Activated CD8-positive, alpha-beta memory T cell treated with anti-CD3 and anti-CD28 coated beads, Interleukin-2, amount 50 U/mL, for 4 hours (primary cell): ENCODE measurements around the gene COL6A2.
"Not testable (repeated sequence)": the region's sequence is repeated elsewhere in the genome, so short reads cannot be mapped to it uniquely, and the experiment has no call there.

Experiments used
- DNase-seq: peaks from one replicate; pipeline ENCODE4 v3.0.0-alpha.2; 2020

COL6A2 gene

GRCh38 chr21:46097336-46098293 is at the start of gene COL6A2:
Gene COL6A2, plus strand, starts transcription at chr21:46098112.
- peak; percentile 67 for DNase-seq

- DNase-seq: no peak
Observed at GRCh38 chr21:46048926-46049889, 48.7 kb upstream of the COL6A2 start.

- DNase-seq: no peak
Observed at GRCh38 chr21:46049890-46050667, 47.8 kb upstream of the COL6A2 start.

GRCh38 chr21:46050668-46051378 is 47.1 kb upstream of the COL6A2 start:
- DNase-seq: no peak

DNA sequence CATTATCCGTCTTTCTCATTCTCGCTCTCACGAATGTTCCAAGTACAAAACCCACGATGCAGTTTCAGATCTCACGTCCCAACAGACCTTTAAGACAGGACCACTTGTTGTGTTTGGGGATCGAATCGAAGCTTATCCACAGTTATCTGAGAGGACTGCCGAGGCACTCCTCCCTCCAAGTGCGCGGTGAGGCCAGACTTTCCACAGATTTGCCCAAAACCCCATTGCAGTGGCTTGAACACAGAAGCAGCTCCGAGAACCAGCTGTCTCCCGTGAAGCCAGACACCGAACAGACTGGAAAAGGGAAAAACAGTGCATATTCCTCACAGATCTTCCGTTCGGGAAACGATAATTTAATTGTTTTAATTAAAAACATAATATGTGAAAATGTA is 46.5 kb upstream of the COL6A2 start:
- no peak for DNase-seq

- no peak for DNase-seq
Observed at GRCh38 chr21:46051821-46052675, 45.9 kb upstream of the COL6A2 start.

DNA sequence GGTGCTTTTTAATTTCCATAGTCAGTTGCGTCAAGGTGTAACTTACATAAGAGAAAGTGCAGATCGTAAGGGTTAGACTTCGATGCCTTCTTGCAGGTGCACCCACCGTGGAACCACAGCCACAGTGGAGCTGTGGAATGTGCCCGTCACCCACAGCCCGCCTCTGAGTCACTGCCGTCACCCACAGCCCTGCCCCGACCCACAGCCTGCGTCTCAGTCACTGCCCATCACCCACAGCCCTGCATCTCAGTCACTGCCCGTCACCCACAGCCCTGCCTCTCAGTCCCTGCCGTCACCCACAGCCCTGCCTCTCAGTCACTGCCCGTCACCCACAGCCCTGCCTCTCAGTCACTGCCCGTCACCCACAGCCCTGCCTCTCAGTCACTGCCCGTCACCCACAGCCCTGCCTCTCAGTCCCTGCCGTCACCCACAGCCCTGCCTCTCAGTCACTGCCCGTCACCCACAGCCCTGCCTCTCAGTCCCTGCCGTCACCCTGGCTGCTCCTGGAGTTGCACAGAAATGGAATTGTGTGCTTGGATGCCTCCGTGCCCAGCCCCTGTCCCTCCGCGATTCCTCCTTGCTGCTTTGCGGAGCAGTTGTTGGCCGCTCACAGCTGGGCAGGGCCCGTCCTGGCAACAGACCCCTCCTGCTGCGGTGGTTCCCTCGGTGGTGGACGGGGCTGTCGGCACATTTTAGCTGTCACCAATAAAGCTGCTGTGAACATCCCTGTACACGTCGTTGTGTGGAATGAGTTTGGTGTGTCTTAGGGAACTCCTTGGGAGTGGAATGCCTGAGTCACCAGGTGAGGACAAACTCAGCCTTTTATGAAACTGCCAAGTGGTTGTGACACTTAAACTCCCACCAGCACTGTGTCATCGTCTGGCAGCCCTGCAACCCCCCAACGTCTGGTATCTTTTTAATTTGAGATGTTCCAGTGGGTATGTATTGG is 44.9 kb upstream of the COL6A2 start:
- peak; percentile 56 for DNase-seq

- no peak for DNase-seq
Observed at GRCh38 chr21:46054031-46054430, 43.9 kb upstream of the COL6A2 start.

GRCh38 chr21:46054451-46054881 is 43.4 kb upstream of the COL6A2 start:
- DNase-seq: no peak

DNA sequence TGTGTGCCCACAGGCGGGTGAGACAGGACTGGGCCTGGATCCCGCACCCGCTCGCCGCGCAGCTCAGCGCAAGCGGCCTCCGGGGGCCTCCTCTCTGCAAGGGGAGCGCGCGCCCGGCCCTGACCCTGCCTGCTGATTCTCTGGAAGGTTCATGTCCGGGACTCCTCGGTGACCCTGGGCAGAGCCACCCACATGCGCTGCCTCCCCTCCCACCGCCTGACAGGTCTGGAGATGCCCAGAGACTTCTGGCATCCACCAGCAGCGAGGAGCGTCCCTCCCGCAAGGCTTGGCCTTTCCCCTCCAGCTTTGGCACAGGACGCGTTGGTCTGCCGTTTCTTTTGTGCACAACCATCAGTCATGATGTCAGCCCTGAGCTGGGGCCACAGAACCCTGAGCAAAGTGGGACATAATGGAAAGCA is 42.0 kb upstream of the COL6A2 start:
- no peak for DNase-seq

DNA sequence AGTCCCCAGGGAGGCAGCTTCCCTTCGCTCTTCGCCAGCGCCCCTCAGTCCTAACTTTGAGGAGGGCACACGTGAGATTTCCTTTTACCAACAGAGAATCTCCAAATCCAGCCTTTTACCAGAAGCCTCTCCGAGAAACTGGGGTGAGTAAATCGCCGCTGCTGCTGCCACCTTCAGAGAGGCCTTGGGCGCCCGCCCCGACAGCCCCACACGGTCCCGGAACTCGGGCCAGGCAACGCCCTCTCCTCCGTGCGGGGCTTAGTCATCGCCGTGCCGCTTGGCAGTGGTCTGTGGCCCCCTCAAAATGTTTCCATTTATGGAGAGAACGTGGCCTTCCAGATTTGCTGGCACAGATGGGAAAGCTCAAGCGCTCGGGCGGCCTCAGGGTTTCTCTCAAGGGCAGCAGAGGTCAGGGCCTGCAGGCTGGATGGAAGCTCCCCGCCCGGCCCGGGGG is 41.4 kb upstream of the COL6A2 start:
- DNase-seq: peak; percentile 38

DNA sequence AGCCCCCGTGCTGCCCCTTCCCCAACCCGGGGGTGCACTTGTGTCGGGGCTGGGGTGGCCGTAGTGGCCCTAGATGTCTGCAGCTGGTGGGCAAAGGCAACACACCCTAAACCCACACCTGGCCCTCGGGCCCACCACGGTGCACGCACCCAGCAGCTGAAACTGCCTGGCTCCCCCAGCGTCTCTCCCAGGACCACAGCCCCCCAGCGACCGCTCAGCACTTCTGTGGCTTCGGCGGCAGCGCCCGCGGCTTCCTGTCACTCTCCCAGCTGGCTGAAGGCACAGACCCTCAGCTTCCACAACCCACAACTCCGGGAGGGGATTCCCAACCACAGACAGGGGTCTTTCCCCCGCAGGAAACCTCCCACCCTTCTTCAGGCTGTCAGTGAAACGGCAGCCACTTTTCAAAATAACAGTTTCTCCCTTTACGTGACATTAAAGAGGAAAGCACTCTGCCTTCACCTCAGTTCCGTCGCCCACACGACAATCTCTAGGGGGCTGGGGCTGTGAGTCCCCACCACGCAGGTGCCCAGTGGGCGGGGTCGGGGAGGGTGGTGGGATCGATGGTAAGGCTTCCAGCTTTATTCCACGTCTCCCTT is 40.7 kb upstream of the COL6A2 start:
- DNase-seq: peak; percentile 52

- DNase-seq: no peak
Observed at GRCh38 chr21:46057710-46058241, 40.1 kb upstream of the COL6A2 start.

DNA sequence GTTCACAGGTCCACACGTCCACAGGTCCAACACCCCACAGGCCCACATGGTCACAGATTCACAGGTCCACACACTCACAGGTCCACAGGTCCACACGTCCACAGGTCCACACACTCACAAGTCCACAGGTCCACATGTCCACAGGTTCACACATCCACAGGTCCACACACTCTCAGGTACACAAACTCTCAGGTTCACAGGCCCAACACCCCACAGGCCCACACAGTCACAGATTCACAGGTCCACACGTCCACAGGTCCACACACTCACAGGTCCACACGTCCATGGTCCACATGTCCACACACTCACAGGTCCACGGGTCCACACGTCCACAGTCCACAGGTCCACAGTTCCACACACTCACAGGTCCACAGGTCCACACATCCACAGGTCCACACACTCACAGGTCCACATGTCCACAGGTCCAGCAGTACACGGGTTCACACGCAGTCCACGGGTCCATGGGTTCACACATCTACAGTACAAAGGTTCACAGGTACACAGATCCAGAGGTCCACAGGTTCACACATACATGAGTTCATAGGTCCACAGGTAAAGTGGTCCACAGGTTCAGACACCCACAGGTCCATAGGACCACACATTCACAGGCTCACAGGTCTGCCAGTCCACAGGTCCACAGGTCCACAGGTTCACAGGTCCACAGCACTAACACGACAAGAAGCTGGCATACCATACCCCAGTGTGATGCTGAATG is 39.3 kb upstream of the COL6A2 start:
- peak; percentile 7 for DNase-seq

DNA sequence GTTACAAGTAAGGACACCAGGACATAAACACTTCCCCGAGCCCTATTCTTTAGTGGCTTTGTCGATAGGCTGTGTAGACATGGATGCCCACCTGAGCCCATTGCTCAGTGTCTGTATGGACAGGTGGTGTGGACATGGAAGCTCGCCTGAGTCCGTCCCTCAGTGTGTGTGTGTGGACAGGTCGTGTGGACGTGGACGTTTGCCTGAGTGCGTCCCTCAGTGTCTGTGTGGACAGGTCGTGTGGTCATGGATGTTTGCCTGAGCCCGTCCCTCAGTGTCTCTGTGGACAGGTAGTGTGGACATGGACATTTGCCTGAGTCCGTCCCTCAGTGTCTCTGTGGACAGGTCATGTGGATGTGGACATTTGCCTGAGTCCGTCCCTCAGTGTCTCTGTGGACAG is 38.7 kb upstream of the COL6A2 start:
- no peak for DNase-seq

- not testable (repeated sequence) for DNase-seq
Observed at GRCh38 chr21:46059711-46060455, 38.0 kb upstream of the COL6A2 start.

- no peak for DNase-seq
Observed at GRCh38 chr21:46060596-46061061, 37.3 kb upstream of the COL6A2 start.
